Cardiac septum (tissue), 1 donor: ENCODE measurements around the gene SMAD6. TPM values are rescaled to one million over a fixed set of nuclear protein-coding genes. Genes with fewer than 3 reads are reported as not detected.
A peak's percentile ranks its signal among the peaks of the same experiment; 100 is the strongest.

Experiments used
- DNase-seq: peaks from one replicate; pipeline ENCODE4 v3.0.0-alpha.2; 2020; ENCODE audit warnings: low spot score
- intact Hi-C: fragments of 100-400 bp; cut with DNase I; formaldehyde crosslinking; loops from one replicate; pipeline ENCODE4 v1.14.0; 2022
- total RNA-seq: library from RNA; stranded (reverse); fragmentation: NEBNext Ultra II Directional; extraction: Animal tissue kit (Norgen Biotek cat#: 25700); gene quantifications from one replicate; pipeline ENCODE4 v1.2.1, GENCODE V29; 2021
- donor health status: DM: no; HTN: no; CAD: no.

The SMAD6 gene
- total RNA-seq, 1 donor from 2014 or later: 50.2 TPM

GRCh38 chr15:66765478-66766281 lies 63.6 kb downstream of the SMAD6 start:
- no peak for DNase-seq
- intact Hi-C loops: no loop called here

- intact Hi-C loops: no loop called here
- DNase-seq: no peak
Observed at GRCh38 chr15:66766282-66767230, 64.5 kb downstream of the SMAD6 start.

- DNase-seq: no peak
- intact Hi-C loops: no loop called here
Observed at GRCh38 chr15:66767240-66767659, 65.2 kb downstream of the SMAD6 start.

GRCh38 chr15:66768987-66769386 lies 67.0 kb downstream of the SMAD6 start:
- intact Hi-C loops: no loop called here

GRCh38 chr15:66770518-66771350 lies 68.7 kb downstream of the SMAD6 start:
- intact Hi-C loops: loop anchor here (5.0 kb wide), 1 partner anchor 168 kb away; no protein-coding TSS in a partner anchor
- DNase-seq: no peak

More at GRCh38 chr15:66768987-66769386, 67.0 kb downstream of the SMAD6 start:
- no peak for DNase-seq

GRCh38 chr15:66771351-66771650 lies 69.3 kb downstream of the SMAD6 start:
- intact Hi-C loops: loop anchor here (5.0 kb wide), 1 partner anchor 169 kb away; no protein-coding TSS in a partner anchor
- DNase-seq: no peak

- intact Hi-C loops: loop anchor here (5.0 kb wide), 1 partner anchor 170 kb away; no protein-coding TSS in a partner anchor
Observed at GRCh38 chr15:66772604-66773128, 70.6 kb downstream of the SMAD6 start.

GRCh38 chr15:66773129-66773873 lies 71.3 kb downstream of the SMAD6 start:
- DNase-seq: no peak
- intact Hi-C loops: loop anchor here (5.0 kb wide), 1 partner anchor 171 kb away; no protein-coding TSS in a partner anchor

More at GRCh38 chr15:66772604-66773128, 70.6 kb downstream of the SMAD6 start:
- DNase-seq: no peak

- DNase-seq: peak; percentile 92
- intact Hi-C loops: loop anchor here (1.0 to 5.0 kb wide), 4 partner anchors 72 to 172 kb away; partner anchors contain the start of gene SMAD6
Observed at GRCh38 chr15:66774001-66774814, 72.2 kb downstream of the SMAD6 start.

GRCh38 chr15:66775127-66776105 lies 73.4 kb downstream of the SMAD6 start:
- DNase-seq: peak; percentile 75
- intact Hi-C loops: loop anchor here (1.0 to 2.0 kb wide), 2 partner anchors 9 to 157 kb away; no protein-coding TSS in a partner anchor

GRCh38 chr15:66777054-66777453 lies 75.0 kb downstream of the SMAD6 start:
- peak; percentile 69 for DNase-seq
- intact Hi-C loops: no loop called here

- intact Hi-C loops: no loop called here
- no peak for DNase-seq
Observed at GRCh38 chr15:66777596-66778313, 75.7 kb downstream of the SMAD6 start.

GRCh38 chr15:66778314-66778665 lies 76.3 kb downstream of the SMAD6 start:
- intact Hi-C loops: no loop called here
- no peak for DNase-seq

- intact Hi-C loops: no loop called here
- DNase-seq: no peak
Observed at GRCh38 chr15:66778716-66779115, 76.7 kb downstream of the SMAD6 start.

GRCh38 chr15:66779331-66780009 lies 77.4 kb downstream of the SMAD6 start:
- DNase-seq: peak; percentile 70
- intact Hi-C loops: no loop called here
